Esophagus (tissue), 2 donors: ENCODE data around the gene CC2D2A. TPM values are rescaled to one million over a fixed set of nuclear protein-coding genes. Genes with fewer than 3 reads are reported as not detected.

Experiments
- H3K27ac ChIP-seq, 2 donors: one replicate each; pipeline ENCODE4 v1.5.1; 2013; ENCODE audit warnings: low read depth in 2 of 2, mild to moderate bottlenecking in 2 of 2, inconsistent platforms in 1 of 2, low read length in 1 of 2, moderate library complexity in 1 of 2
- H3K27me3 ChIP-seq, 2 donors: one replicate each; pipeline ENCODE4 v1.6.1; 2013; ENCODE audit warnings: low read length in 2 of 2, control low read depth in 1 of 2, mild to moderate bottlenecking in 1 of 2; ENCODE audit not compliant: insufficient read depth in 2 of 2, control insufficient read depth in 1 of 2
- H3K36me3 ChIP-seq, 2 donors: one replicate each; pipeline ENCODE4 v1.6.1; 2013; ENCODE audit warnings: low read length in 1 of 2; ENCODE audit not compliant: control insufficient read depth in 2 of 2, insufficient read depth in 2 of 2
- H3K4me1 ChIP-seq, 2 donors: one replicate each; pipeline ENCODE4 v1.6.1; 2013; ENCODE audit warnings: low read length in 1 of 2; ENCODE audit not compliant: control insufficient read depth in 2 of 2, insufficient read depth in 2 of 2
- H3K4me3 ChIP-seq, 2 donors: one replicate each; pipeline ENCODE4 v1.5.1; 2013; ENCODE audit warnings: low read length in 2 of 2, mild to moderate bottlenecking in 2 of 2, low read depth in 1 of 2, moderate library complexity in 1 of 2
- H3K9me3 ChIP-seq, 2 donors: one replicate each; pipeline ENCODE4 v1.6.1; 2013; ENCODE audit warnings: mild to moderate bottlenecking in 2 of 2, low read depth in 1 of 2, low read length in 1 of 2, moderate library complexity in 1 of 2; ENCODE audit not compliant: control insufficient read depth in 2 of 2, insufficient read depth in 1 of 2
- WGBS, 2 donors: extraction: QIAGEN DNeasy Blood & Tissue Kit; methylation state at CpG; one replicate each; pipeline ENCODE4 v1.1.7; 2013; 5-methylcytosine and 5-hydroxymethylcytosine counted together
- polyA plus RNA-seq, 2 donors: library from polyadenylated mRNA; stranded (reverse); fragments of 200-250 nt; gene quantifications; one replicate each; pipeline ENCODE4 v1.2.3, GENCODE V29; 2013
- donor health status: healthy with polysubstance abuse.
- donor health status: Bipolar disorder and iron deficiency.

CC2D2A gene
- polyA plus RNA-seq, 2 donors: 4.0 to 4.5 TPM

DNA sequence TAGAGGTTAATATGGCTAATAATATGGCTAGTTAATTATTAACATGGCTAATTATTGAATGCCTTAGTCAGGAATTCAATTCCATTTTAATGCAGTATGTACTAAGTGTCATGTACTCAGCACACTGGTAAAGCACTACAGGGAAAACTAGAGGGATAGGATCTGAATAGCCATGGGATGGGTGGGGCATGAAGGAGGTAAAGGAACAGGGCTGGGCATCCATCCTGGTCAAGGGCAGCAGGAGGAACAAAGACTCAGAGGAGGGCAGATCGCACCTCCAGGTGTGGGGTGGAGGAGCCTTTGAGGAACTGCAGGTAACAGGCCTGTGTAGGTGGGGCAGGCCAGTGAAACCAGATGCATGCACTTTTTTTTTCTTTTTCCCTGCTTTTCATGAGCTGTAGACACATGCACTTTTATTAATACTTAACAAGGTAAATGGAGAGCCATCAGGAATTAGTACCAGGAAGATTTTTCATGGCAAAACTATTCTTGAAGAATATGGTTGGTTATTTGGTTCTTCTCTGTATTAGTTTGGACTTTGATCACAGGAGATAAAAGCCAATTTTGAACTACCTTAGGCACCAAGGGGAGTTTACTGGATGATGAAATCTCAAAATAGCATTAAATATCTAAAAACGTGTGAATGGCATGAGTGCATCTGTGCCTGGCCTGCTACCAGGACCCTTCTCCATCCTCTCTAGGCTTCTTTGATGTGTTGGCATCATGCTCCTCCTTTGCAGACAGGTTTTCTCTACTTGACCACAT lies 88.3 kb downstream of the CC2D2A start:
- no peak overlapping the region for H3K27ac ChIP-seq
- H3K36me3 ChIP-seq: peaks cover 0 to 9% of the 10 kb centered on the region in 2 donors
- WGBS, 2 donors: 56 to 72% methylated on average over 2 of the region's 2 CpGs
- no peaks in the 10 kb centered on the region for H3K9me3 ChIP-seq
- H3K4me1 ChIP-seq: peaks cover 0 to 2% of the 10 kb centered on the region in 2 donors
- no peak overlapping the region for H3K4me3 ChIP-seq
- H3K27me3 ChIP-seq: no peaks in the 10 kb centered on the region

DNA sequence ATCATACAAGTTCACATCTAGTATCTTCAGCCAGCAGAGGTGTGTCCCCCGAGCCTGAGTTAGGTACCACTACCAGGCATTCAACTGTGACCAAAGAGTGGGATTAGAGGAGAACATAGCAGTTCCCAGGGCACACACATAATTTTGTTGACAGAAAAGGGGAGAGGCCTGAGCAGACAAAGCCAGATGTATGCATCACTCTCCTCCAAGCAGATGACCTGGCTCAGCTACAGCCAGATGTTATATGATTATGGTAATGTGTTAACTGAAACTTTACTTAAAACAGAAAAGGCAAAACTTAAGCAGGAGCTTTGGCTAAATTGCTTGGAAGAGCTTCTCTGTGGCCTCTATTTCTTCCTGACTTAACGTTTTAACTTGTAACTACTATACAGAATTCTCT lies 88.9 kb downstream of the CC2D2A start:
- Histone ChIP-seq H3K9me3 (no peaks in the 10 kb centered on the region), H3K27me3 (no peaks in the 10 kb centered on the region), H3K4me3 (no peak overlapping the region), H3K36me3 (peaks cover 0 to 9% of the 10 kb centered on the region in 2 donors), H3K27ac (no peak overlapping the region), H3K4me1 (peaks cover 0 to 2% of the 10 kb centered on the region in 2 donors)
- WGBS, 2 donors: 74 to 86% methylated on average over 2 of the region's 2 CpGs

DNA sequence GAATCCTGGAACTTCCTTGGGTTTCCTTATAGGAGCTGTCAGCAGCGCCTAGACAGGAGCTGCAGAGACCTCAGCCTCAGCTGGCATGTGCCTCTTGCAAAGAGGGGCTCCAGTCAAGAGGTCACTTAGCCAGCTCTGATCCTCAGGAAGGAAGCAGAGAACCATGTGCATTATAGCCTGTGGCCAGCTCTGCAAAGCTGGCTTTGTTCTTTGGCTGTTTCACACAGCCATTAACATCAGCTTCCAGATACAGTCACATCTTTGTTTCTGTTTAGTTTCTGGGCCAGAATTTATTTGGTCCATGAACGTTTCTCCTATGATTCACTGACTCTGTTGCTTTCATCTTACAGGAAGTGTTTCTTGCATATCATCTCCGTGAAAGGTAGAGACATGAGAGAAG lies 92.4 kb downstream of the CC2D2A start:
- H3K36me3 ChIP-seq: peaks cover 0 to 4% of the 10 kb centered on the region in 2 donors
- H3K27me3 ChIP-seq: no peaks in the 10 kb centered on the region
- WGBS, 2 donors: 52 to 60% methylated on average over 3 of the region's 3 CpGs
- H3K4me3 ChIP-seq: no peak overlapping the region
- H3K4me1 ChIP-seq: peaks cover 0 to 2% of the 10 kb centered on the region in 2 donors
- H3K27ac ChIP-seq: no peak overlapping the region
- H3K9me3 ChIP-seq: no peaks in the 10 kb centered on the region

- Histone ChIP-seq H3K4me3 (no peak overlapping the region), H3K9me3 (no peaks in the 10 kb centered on the region), H3K27me3 (no peaks in the 10 kb centered on the region), H3K27ac (no peak overlapping the region), H3K4me1 (peaks cover 0 to 2% of the 10 kb centered on the region in 2 donors), H3K36me3 (peaks cover 0 to 4% of the 10 kb centered on the region in 2 donors)
Observed at GRCh38 chr4:15562623-15563022, 92.9 kb downstream of the CC2D2A start.

- H3K4me3 ChIP-seq: no peak overlapping the region
- H3K9me3 ChIP-seq: no peaks in the 10 kb centered on the region
- peaks cover 0 to 2% of the 10 kb centered on the region in 2 donors for H3K4me1 ChIP-seq
- no peaks in the 10 kb centered on the region for H3K27me3 ChIP-seq
- H3K36me3 ChIP-seq: peaks cover 0 to 6% of the 10 kb centered on the region in 2 donors
- 83 to 86% methylated on average over 6 of the region's 6 CpGs for WGBS, 2 donors
- no peak overlapping the region for H3K27ac ChIP-seq
Observed at GRCh38 chr4:15563871-15564270, 94.2 kb downstream of the CC2D2A start.

GRCh38 chr4:15568821-15569220 lies 99.1 kb downstream of the CC2D2A start:
- H3K27me3 ChIP-seq: no peaks in the 10 kb centered on the region
- peaks cover 0 to 4% of the 10 kb centered on the region in 2 donors for H3K36me3 ChIP-seq
- no peaks in the 10 kb centered on the region for H3K4me1 ChIP-seq
- H3K4me3 ChIP-seq: no peak overlapping the region
- no peak overlapping the region for H3K27ac ChIP-seq
- no peaks in the 10 kb centered on the region for H3K9me3 ChIP-seq

DNA sequence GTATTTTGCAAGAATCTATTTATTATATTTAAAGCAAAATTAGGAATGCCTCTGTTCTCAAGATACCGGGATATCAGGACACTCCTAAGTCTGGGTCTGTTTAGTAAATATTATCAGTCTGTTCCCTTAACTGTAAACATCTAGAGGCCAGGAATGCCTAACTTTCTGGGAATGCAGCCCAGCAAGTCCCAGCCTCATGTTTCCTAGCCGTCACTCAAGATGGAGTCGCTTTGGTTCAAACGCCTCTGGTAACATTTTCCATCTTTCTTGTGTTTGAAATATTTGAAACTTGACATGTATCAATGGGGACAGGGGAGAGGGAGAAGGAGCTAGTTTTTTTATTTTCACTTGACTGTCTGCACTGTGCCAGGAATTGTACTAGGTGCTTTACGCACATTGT lies 100.1 kb downstream of the CC2D2A start:
- Histone ChIP-seq H3K4me1 (no peaks in the 10 kb centered on the region), H3K27me3 (no peaks in the 10 kb centered on the region), H3K9me3 (no peaks in the 10 kb centered on the region), H3K27ac (no peak overlapping the region), H3K36me3 (peaks cover 0 to 4% of the 10 kb centered on the region in 2 donors), H3K4me3 (no peak overlapping the region)
- WGBS, 2 donors: 93 to 94% methylated on average over 5 of the region's 5 CpGs

DNA sequence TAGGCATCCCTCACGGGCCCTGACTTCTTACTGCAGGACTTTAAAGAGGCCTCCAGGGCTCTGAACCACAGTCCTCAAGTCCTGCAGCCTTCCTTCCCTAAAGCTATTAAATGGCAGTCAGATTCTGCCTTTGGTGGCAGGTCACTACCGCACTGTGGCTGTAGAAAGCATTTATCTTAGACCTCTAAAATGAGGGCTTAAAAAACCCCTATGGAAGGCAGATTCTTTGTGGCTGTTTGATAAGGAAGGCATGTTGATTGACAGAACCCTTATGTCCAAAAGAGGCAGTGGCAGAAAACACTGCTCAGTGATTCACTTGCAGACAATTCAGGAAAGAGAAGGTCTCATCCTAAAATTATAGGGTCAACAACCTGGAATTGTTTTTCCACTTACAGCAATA lies 106.3 kb downstream of the CC2D2A start:
- H3K27me3 ChIP-seq: no peaks in the 10 kb centered on the region
- 69 to 79% methylated on average over 2 of the region's 2 CpGs for WGBS, 2 donors
- no peak overlapping the region for H3K4me3 ChIP-seq
- no peaks in the 10 kb centered on the region for H3K36me3 ChIP-seq
- no peaks in the 10 kb centered on the region for H3K4me1 ChIP-seq
- H3K9me3 ChIP-seq: no peaks in the 10 kb centered on the region
- H3K27ac ChIP-seq: no peak overlapping the region

GRCh38 chr4:15577508-15577907 lies 107.8 kb downstream of the CC2D2A start:
- no peaks in the 10 kb centered on the region for H3K9me3 ChIP-seq
- no peak overlapping the region for H3K4me3 ChIP-seq
- no peaks in the 10 kb centered on the region for H3K27me3 ChIP-seq
- no peaks in the 10 kb centered on the region for H3K36me3 ChIP-seq
- H3K4me1 ChIP-seq: no peaks in the 10 kb centered on the region
- H3K27ac ChIP-seq: no peak overlapping the region

DNA sequence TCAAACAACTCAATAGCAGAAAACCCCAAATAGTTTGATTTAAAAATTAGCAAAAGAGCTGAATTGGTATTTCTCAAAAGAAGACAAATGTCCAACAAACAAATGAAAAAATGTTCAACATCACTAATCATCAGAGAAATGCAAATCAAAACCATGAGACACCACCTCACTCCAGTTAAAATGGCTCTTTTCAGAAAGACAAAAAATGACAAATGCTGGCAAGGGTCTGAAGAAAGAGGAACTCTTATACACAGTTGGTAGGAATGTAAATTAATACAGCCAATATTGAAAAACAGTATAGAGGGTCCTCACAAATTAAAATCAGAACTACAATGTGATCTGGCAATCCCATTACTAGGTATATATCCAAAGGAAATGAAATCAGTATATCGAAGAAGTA lies 115.1 kb downstream of the CC2D2A start:
- WGBS, 2 donors: 95% methylated on average over 1 of the region's 1 CpG
- Histone ChIP-seq H3K4me1 (no peaks in the 10 kb centered on the region), H3K27me3 (no peaks in the 10 kb centered on the region), H3K4me3 (no peak overlapping the region), H3K27ac (no peak overlapping the region), H3K36me3 (no peaks in the 10 kb centered on the region), H3K9me3 (no peaks in the 10 kb centered on the region)
